Activated CD8-positive, alpha-beta memory T cell treated with anti-CD3 and anti-CD28 coated beads, Interleukin-2, amount 10 ng/mL, durations not matched to agents 7 days and 5 days (primary cell): ENCODE measurements around the gene NOC4L. TPM values are rescaled to one million over a fixed set of nuclear protein-coding genes. Genes with fewer than 3 reads are reported as not detected.
"Not testable (repeated sequence)": the region's sequence is repeated elsewhere in the genome, so short reads cannot be mapped to it uniquely, and the experiment has no call there.

Experiments used
- ATAC-seq: fragments of 150-1000 bp; cut with Tn5 transposase; one replicate; pipeline ENCODE4 v1.10.0; 2021; ENCODE audit warnings: moderate library complexity
- CTCF ChIA-PET: fragments of 350-600 bp; sonication (Branson Sonifier 250); formaldehyde crosslinking; loops from one replicate; lab custom pipeline; 2021; ENCODE audit warnings: antibody characterized with exemption; lab: Charles Lee
- DNase-seq: peaks from one replicate; pipeline ENCODE4 v3.0.0-alpha.2; 2020
- H3K27ac Mint-ChIP-seq: one replicate; pipeline ENCODE4 v1.8.0; 2021; ENCODE audit warnings: mild to moderate bottlenecking, mixed read lengths
- H3K27me3 Mint-ChIP-seq: one replicate; pipeline ENCODE4 v1.8.0; 2021; ENCODE audit warnings: mixed read lengths
- H3K36me3 Mint-ChIP-seq: one replicate; pipeline ENCODE4 v1.8.0; 2021; ENCODE audit warnings: mild to moderate bottlenecking, mixed read lengths
- H3K4me1 Mint-ChIP-seq: one replicate; pipeline ENCODE4 v1.8.0; 2021; ENCODE audit warnings: mixed read lengths
- H3K4me3 Mint-ChIP-seq: one replicate; pipeline ENCODE4 v1.8.0; 2021; ENCODE audit warnings: mild to moderate bottlenecking, moderate library complexity, mixed read lengths
- H3K9me3 Mint-ChIP-seq: one replicate; pipeline ENCODE4 v1.8.0; 2022; ENCODE audit warnings: low read depth, mixed read lengths
- total RNA-seq, 2 experiments: library from RNA; stranded (reverse); gene quantifications; one replicate each; pipeline ENCODE4 v1.2.3, GENCODE V29; 2021

The NOC4L gene
- total RNA-seq, 2 experiments from 2014 or later = 38.0 to 42.9 TPM

GRCh38 chr12:132131229-132131628 is 13.0 kb upstream of the NOC4L start:
- Mint-ChIP-seq H3K9me3 (peaks cover 2% of the 10 kb centered on the region), H3K27ac (no peak overlapping the region), H3K36me3 (peaks cover 27% of the 10 kb centered on the region), H3K27me3 (no peaks in the 10 kb centered on the region), H3K4me3 (no peak overlapping the region), H3K4me1 (no peaks in the 10 kb centered on the region)
- DNase-seq (no peak), ATAC-seq (no peak)
- CTCF ChIA-PET = no interaction called here

GRCh38 chr12:132131952-132132351 is 12.3 kb upstream of the NOC4L start:
- Mint-ChIP-seq H3K9me3 (peaks cover 2% of the 10 kb centered on the region), H3K36me3 (peaks cover 20% of the 10 kb centered on the region), H3K4me1 (no peaks in the 10 kb centered on the region), H3K4me3 (no peak overlapping the region), H3K27me3 (no peaks in the 10 kb centered on the region), H3K27ac (no peak overlapping the region)
- CTCF ChIA-PET = no interaction called here
- no peak for DNase-seq
- ATAC-seq = no peak

- H3K27ac Mint-ChIP-seq = no peak overlapping the region
- ATAC-seq (no peak), DNase-seq (no peak)
- CTCF ChIA-PET = no interaction called here
- H3K4me1 Mint-ChIP-seq = no peaks in the 10 kb centered on the region
- peaks cover 2% of the 10 kb centered on the region for H3K9me3 Mint-ChIP-seq
- no peaks in the 10 kb centered on the region for H3K27me3 Mint-ChIP-seq
- peaks cover 14% of the 10 kb centered on the region for H3K36me3 Mint-ChIP-seq
- H3K4me3 Mint-ChIP-seq = no peak overlapping the region
Measured at GRCh38 chr12:132132609-132133430, 11.4 kb upstream of the NOC4L start.

GRCh38 chr12:132133952-132134652 is 10.2 kb upstream of the NOC4L start:
- DNase-seq (no peak), ATAC-seq (no peak)
- Mint-ChIP-seq H3K36me3 (peaks cover 4% of the 10 kb centered on the region), H3K27me3 (no peaks in the 10 kb centered on the region), H3K27ac (no peak overlapping the region), H3K4me3 (no peak overlapping the region), H3K4me1 (no peaks in the 10 kb centered on the region), H3K9me3 (no peaks in the 10 kb centered on the region)
- CTCF ChIA-PET = no interaction called here

- H3K4me1 Mint-ChIP-seq, H3K9me3 Mint-ChIP-seq, ATAC-seq, H3K4me3 Mint-ChIP-seq, H3K27me3 Mint-ChIP-seq, H3K36me3 Mint-ChIP-seq, DNase-seq, CTCF ChIA-PET, H3K27ac Mint-ChIP-seq: not testable (repeated sequence)
Measured at GRCh38 chr12:132134653-132135183, 9.5 kb upstream of the NOC4L start.

GRCh38 chr12:132136226-132136625 is 8.0 kb upstream of the NOC4L start:
- CTCF ChIA-PET, H3K36me3 Mint-ChIP-seq, H3K27ac Mint-ChIP-seq, ATAC-seq, H3K4me1 Mint-ChIP-seq, H3K27me3 Mint-ChIP-seq, H3K9me3 Mint-ChIP-seq, DNase-seq, H3K4me3 Mint-ChIP-seq: not testable (repeated sequence)

- Mint-ChIP-seq H3K27me3 (no peaks in the 10 kb centered on the region), H3K27ac (no peak overlapping the region)
- CTCF ChIA-PET = interaction anchor here (1.1 kb wide), 1 partner anchor 16 kb away, joined by 3 read pairs; no protein-coding TSS in a partner anchor
Measured at GRCh38 chr12:132137483-132138125, 6.7 kb upstream of the NOC4L start.

GRCh38 chr12:132138941-132139871 is 5.1 kb upstream of the NOC4L start:
- no peaks in the 10 kb centered on the region for H3K9me3 Mint-ChIP-seq
- H3K4me3 Mint-ChIP-seq = no peak overlapping the region
- H3K27ac Mint-ChIP-seq = no peak overlapping the region
- CTCF ChIA-PET = interaction anchor here (1.0 kb wide), 1 partner anchor 15 kb away, joined by 3 read pairs; no protein-coding TSS in a partner anchor
- DNase-seq (no peak), ATAC-seq (no peak)
- H3K4me1 Mint-ChIP-seq = peaks cover 12% of the 10 kb centered on the region
- peaks cover 5% of the 10 kb centered on the region for H3K36me3 Mint-ChIP-seq
- no peaks in the 10 kb centered on the region for H3K27me3 Mint-ChIP-seq

More at GRCh38 chr12:132137483-132138125, 6.7 kb upstream of the NOC4L start:
- Mint-ChIP-seq H3K9me3 (no peaks in the 10 kb centered on the region), H3K36me3 (peaks cover 5% of the 10 kb centered on the region), H3K4me3 (no peak overlapping the region), H3K4me1 (peaks cover 5% of the 10 kb centered on the region)
- ATAC-seq (no peak), DNase-seq (no peak)

GRCh38 chr12:132139912-132140311 is 4.3 kb upstream of the NOC4L start:
- no peak overlapping the region for H3K4me3 Mint-ChIP-seq
- H3K27ac Mint-ChIP-seq = no peak overlapping the region
- peaks cover 13% of the 10 kb centered on the region for H3K4me1 Mint-ChIP-seq
- no peaks in the 10 kb centered on the region for H3K27me3 Mint-ChIP-seq
- DNase-seq (no peak), ATAC-seq (no peak)
- no peaks in the 10 kb centered on the region for H3K9me3 Mint-ChIP-seq
- peaks cover 5% of the 10 kb centered on the region for H3K36me3 Mint-ChIP-seq
- CTCF ChIA-PET = interaction anchor here (1.0 kb wide), 1 partner anchor 14 kb away, joined by 3 read pairs; no protein-coding TSS in a partner anchor

- no peak for ATAC-seq
- Mint-ChIP-seq H3K27ac (no peak overlapping the region), H3K4me1 (peaks cover 19% of the 10 kb centered on the region), H3K9me3 (no peaks in the 10 kb centered on the region), H3K36me3 (peaks cover 5% of the 10 kb centered on the region), H3K4me3 (no peak overlapping the region), H3K27me3 (no peaks in the 10 kb centered on the region)
- DNase-seq = no peak
- CTCF ChIA-PET = interaction anchor here (1.1 kb wide), 1 partner anchor 177 kb away, joined by 3 read pairs; no protein-coding TSS in a partner anchor
Measured at GRCh38 chr12:132140501-132140900, 3.8 kb upstream of the NOC4L start.

GRCh38 chr12:132140918-132141841 is 3.1 kb upstream of the NOC4L start:
- CTCF ChIA-PET = interaction anchor here (1.1 kb wide), 1 partner anchor 178 kb away, joined by 3 read pairs; no protein-coding TSS in a partner anchor
- ATAC-seq (no peak), DNase-seq (no peak)
- Mint-ChIP-seq H3K27me3 (no peaks in the 10 kb centered on the region), H3K9me3 (no peaks in the 10 kb centered on the region), H3K4me1 (peaks cover 26% of the 10 kb centered on the region), H3K4me3 (no peak overlapping the region), H3K36me3 (peaks cover 6% of the 10 kb centered on the region), H3K27ac (no peak overlapping the region)
